PC-9 (cell line): ENCODE measurements around the gene TMEM242.

Experiments used
- CTCF ChIP-seq: fragments of 200-600 bp; sonication (generic); conservative IDR thresholded peaks from 2 replicates; pipeline ENCODE4 v1.6.1; 2017; ENCODE audit warnings: mixed run types, antibody characterized with exemption, mild to moderate bottlenecking, moderate library complexity
- EZH2 ChIP-seq: fragments of 200-600 bp; sonication (generic); IDR thresholded peaks from 2 replicates; pipeline ENCODE4 v1.8.0; 2017; ENCODE audit warnings: antibody characterized with exemption, low read depth

- TF ChIP-seq CTCF: no peak
- no peak for TF ChIP-seq EZH2
Measured at GRCh38 chr6:157329829-157330228, 6.5 kb upstream of the TMEM242 start.
